ENCODE measurements around the gene FLAD1.

The FLAD1 gene

DNA sequence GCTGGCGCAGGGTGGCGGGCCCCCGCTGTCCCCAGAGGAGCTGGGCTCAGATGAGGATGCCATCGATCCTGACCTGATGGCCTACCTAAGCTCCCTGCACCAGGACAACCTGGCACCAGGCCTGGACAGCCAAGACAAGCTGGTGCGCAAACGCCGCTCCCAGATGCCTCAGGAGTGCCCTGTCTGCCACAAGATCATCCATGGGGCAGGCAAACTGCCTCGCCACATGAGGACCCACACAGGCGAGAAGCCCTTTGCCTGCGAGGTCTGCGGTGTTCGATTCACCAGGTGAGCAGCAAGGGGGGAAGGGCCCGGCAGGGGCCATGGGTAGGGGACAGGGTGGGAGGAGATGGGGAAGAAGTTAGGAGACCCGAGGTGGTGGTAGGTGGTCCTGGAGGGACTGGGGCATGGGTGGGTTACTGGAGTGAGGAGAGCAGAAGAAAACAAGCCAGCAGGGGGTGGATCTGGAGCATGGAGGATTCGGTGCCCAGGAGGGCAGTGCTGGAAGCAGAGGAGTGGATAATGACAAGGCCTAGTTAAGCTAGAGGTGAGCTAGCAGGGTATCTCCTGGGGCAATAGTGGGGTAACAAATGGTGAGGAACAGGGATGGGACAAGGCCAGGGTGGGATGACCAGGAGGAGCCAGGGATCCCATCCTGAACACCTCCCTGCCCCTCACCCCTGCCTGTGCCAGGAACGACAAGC, 32.5 kb downstream of the FLAD1 start:
- no peak for DNase-seq (ENCODE audit: low read depth in 3 of 3)

DNA sequence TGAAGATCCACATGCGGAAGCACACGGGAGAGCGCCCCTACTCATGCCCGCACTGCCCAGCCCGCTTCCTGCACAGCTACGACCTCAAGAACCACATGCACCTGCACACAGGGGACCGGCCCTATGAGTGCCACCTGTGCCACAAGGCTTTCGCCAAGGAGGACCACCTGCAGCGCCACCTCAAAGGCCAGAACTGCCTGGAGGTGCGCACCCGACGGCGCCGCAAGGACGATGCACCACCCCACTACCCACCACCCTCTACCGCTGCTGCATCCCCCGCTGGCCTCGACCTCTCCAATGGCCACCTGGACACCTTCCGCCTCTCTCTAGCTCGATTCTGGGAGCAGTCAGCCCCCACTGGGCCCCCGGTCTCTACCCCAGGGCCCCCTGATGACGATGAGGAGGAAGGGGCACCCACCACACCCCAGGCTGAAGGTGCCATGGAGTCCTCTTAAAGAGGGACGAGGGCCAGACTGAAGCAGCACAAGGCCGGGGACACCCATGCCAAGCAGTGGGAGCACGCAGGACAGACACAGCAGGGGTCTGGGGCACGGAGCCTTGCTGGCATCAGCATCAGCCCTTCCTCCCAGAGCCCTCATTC, 33.2 kb downstream of the FLAD1 start:
- no peak for DNase-seq (ENCODE audit: low read depth in 3 of 3)

DNA sequence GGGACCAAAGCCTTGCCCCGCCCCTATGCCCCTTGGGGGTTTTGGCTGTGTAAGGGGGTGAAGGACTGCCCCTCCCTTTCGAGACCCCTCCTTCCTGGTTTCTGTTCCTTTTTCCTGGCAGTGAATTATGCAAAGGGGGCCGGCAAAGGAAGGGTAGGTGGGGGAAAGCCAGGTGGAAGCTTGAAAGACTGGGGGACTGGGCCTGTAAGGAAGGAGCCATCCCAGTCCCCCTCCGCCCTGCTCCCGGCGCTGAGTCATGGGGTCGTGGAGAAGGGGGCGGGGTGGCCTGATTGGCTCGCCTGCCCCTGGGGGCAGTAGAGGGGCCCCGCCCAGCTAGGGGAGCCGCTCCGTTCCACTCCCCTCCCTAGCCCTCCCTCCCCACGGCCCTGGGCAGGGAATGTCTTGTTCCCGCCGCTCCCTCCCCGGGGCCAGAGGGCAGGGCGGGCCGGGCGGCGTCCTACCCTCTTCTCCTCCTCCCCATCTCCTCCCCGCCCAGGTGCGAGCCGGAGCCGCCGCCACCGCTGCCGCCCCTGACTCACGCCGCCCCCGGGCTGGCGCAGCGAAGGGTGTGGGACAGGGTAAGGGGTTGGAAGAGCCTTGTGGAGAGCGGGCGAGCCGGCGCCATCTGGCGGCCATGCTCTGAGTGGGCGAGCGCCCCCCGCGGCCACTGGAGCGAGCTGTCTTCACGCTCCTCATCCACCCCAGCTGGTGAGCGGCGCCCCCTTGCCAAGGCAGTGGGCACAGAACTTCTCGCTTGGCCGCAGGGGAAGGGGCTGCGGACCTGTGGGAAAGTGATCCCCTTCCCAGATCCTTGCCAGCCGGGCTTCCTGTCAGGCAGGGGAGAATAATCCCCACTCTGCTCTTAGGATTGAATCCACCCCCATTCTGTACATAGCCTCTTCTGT, 34.1 kb downstream of the FLAD1 start:
- DNase-seq (ENCODE audit: low read depth in 3 of 3) = peak; percentile 87 to 91 (median 91)

DNA sequence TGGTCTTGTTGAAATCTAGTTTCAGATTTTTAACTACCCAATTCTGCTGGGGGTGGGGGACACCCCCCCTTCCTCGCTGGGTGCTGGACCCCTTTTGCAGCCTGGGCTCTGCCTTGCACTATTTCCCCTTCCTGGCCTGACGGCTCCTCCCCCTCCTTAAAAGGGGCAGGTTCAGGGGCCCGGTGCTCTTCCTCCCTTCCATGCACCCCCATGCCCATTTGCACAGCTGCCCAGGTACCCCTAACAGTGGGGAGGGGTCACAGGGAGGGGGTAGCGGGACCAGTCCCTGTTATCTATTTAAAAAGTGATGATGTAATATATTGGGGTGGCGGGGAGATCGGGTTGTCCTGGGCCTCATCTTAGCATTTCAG, 34.8 kb downstream of the FLAD1 start:
- DNase-seq (ENCODE audit: low read depth in 3 of 3) = no peak

GRCh38 chr1:155018617-155019348, 35.6 kb downstream of the FLAD1 start:
- DNase-seq (ENCODE audit: low read depth in 3 of 3) = no peak

GRCh38 chr1:155019377-155020245, 36.5 kb downstream of the FLAD1 start:
- DNase-seq (ENCODE audit: low read depth in 3 of 3) = no peak

GRCh38 chr1:155022136-155022926, 39.2 kb downstream of the FLAD1 start:
- no peak for DNase-seq (ENCODE audit: low read depth in 3 of 3)

GRCh38 chr1:155022927-155023236, 39.7 kb downstream of the FLAD1 start:
- DNase-seq (ENCODE audit: low read depth in 3 of 3) = no peak

DNA sequence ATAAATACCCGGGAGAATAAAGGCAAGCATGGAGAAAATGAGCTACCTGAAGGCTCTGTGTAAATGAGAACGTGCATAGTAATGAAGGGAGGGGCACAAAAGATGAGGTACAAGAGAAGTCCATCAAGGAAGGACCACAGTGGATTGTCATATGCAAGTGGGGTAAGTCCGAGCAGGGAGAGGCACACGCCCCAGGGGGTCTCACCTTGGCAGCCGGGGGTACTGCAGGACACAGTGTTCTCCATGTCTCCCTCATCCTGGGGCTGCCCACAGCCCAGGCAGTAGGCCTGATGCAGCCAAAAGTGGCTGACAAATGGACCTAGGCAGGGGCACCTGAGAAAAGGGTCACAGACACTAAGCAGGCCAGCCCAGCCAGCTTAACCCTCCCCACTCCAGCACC, 40.5 kb downstream of the FLAD1 start:
- no peak for DNase-seq (ENCODE audit: low read depth in 3 of 3)

DNA sequence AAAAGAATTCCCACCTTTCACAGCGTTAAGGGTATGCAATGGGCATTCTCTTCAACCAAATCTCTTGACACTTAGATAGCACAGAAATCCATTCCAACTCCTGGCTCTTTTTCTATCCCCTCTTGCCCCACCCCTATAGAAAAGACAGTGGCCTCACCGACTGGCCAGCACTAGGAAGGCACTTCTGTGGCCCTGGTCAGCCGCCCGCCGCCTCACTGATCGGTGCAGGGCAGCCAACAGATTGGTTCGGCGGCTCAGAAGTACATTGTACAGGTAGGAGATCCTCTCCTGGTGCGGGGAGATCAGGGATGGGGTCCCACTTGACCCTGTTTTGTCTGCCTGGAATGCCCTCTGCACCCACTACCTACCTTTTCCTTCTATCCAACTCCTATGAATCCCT, 41.2 kb downstream of the FLAD1 start:
- no peak for DNase-seq (ENCODE audit: low read depth in 3 of 3)

GRCh38 chr1:155026154-155026553, 43.0 kb downstream of the FLAD1 start:
- DNase-seq (ENCODE audit: low read depth in 3 of 3) = no peak

DNA sequence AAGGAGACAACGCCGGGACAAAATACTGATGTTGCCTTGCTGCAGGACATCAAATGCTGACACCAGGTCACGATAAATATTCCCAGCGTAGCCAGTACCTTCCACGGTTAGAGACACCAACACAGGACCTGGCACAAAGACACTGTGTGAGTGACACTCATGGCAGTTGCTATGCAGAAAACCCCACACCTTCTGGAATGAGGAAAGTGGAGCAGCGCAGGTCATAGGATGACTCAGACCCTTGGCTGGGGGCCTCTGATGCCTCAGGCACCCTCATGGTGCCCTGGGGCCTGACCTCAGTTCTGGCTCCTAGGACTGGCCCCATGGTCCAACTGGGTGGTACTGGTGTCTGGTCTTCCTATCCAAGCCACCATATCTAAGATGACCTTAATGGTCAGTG, 43.4 kb downstream of the FLAD1 start:
- DNase-seq (ENCODE audit: low read depth in 3 of 3) = no peak

DNA sequence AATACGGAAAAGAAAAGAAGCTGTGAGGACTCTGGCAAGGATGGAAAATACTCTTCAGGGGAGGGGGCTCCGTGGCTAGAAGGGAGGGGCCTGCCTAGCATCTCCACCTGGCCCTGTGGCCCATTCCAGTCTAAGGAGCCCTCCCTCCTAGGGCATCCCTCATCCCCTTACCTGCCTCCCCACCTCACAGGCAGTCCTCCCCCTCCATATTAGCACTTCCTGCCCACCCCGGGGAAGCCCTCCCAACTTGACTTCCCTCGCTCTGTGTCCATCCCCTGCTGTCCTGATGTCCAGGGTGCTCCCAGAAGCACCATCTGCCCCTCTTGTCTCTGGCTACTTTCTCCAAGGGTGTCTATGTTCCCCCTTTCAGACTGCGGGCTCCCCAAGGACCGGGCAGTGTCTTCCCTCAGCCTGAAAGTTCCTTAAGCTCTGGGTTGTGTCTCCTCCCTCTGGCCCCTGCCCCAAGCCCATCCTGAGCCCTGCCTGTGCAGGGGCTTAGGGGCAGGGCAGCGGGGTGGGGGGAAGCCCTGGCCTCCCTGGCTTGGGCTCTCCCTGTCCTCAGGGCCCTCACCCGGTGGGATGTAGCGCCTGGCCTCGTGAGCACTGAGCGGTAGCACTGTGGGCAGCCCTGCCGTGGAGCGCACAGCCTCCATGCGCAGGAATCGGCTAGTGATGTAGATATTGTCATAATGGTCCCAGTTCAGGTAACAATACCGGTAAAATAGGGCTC, 46.5 kb downstream of the FLAD1 start:
- no peak for DNase-seq (ENCODE audit: low read depth in 3 of 3)

GRCh38 chr1:155030243-155030795, 47.2 kb downstream of the FLAD1 start:
- DNase-seq (ENCODE audit: low read depth in 3 of 3) = no peak

- DNase-seq (ENCODE audit: low read depth in 3 of 3) = no peak
Measured at GRCh38 chr1:155030899-155031298, 47.8 kb downstream of the FLAD1 start.

GRCh38 chr1:155032886-155033285, 49.7 kb downstream of the FLAD1 start:
- DNase-seq (ENCODE audit: low read depth in 3 of 3) = no peak

GRCh38 chr1:155033524-155033923, 50.4 kb downstream of the FLAD1 start, which contains the start of the genes DCST1 and DCST2:
Gene DCST1, plus strand, starts transcription at chr1:155033824. Its CDS starts 213 bp downstream, at chr1:155034037.
Gene DCST2, minus strand, starts transcription at chr1:155033781. Its CDS starts 80 bp downstream, at chr1:155033701.
- no peak for DNase-seq (ENCODE audit: low read depth in 3 of 3)

DNA sequence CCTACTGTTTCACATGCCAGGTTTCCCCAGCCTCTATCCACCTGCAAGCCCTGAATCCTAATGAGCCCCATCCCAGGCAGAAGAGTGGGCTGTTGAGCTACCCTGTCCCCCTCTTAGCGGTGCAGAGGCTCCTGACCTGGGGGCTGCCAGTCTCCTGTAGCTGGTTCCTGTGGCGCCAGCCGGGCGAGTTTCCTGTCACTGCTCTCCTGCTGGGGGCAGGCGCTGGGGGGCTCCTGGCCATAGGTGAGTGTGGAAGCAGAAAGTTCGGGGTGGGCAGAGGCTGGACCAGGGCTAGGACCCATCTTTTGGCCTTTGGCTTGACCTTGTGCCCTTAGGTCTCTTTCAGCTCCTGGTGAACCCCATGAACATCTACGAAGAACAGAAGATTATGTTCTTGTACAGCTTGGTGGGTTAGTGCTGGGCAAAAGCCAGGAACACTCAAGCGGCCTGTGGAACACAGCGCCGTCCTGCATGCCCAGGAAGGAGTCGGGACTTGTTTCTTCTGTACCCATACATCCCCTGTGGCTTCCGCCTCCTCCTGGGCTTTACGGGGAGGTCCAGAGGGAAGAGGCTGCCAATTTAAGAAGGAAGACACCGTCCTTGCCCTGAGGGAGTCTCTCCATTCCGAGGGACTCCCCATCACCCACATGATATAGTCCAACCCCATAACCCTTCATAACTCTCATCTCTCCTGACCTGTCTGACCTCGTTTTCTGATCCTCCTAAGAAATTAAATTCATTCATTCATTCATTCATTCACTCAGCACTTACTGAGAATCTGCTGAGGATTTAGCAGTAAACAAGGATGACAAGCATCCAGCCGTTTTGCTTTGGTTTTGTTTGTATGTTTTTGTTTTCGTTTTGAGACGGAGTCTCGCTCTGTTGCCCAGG, 51.4 kb downstream of the FLAD1 start:
- no peak for DNase-seq (ENCODE audit: low read depth in 3 of 3)
